ENCODE results near the gene RIMS1.

DNA sequence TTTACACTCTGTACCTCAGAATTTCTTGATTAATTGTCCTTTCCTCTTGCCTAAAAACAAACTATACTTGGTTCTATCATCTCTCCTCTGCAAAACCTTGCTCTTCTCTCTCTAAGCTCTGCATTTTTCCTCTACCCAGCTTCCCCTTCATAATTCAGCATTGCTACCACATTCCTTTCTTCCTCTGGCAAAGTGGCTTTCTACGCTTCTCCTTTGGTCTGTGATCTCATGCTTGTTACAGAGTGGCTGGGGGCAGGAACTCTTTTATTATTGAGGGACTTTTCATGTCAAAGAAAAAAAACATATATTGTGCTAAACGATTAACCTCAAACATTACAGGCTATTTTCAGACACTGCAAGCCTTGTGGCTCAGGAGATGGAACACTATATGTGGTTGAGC is 402.2 kb downstream of the RIMS1 start:
- TF ChIP-seq TCF7 (IDR thresholded peaks at IDR 0.05; ENCODE audit: borderline replicate concordance) (no peak), ZNF589 (CRISPR knock-in tag; IDR thresholded peaks at IDR 0.05; ENCODE audit: low read depth) (no peak), EZH2 (IDR thresholded peaks at IDR 0.05; ENCODE audit: borderline replicate concordance, low read depth, low read length) (no peak), TGIF2 (CRISPR knock-in tag; IDR thresholded peaks at IDR 0.05) (no peak), RBBP5 (IDR thresholded peaks at IDR 0.05; ENCODE audit: borderline replicate concordance, insufficient read depth, low read length, poor library complexity, severe bottlenecking) (no peak), BCL6 (CRISPR knock-in tag; IDR thresholded peaks at IDR 0.05) (no peak), SMAD3 (CRISPR knock-in tag; conservative IDR thresholded peaks at IDR 0.05) (no peak), POLR2A (conservative IDR thresholded peaks at IDR 0.05) (no peak)
